GM12878 (cell line): ENCODE data around the gene KIF20B. TPM values are rescaled to one million over a fixed set of nuclear protein-coding genes. Genes with fewer than 3 reads are reported as not detected.

ENCODE experiments used
- ATAC-seq: fragments of 200-7000 bp; cut with Tn5 transposase; 3 replicates; pipeline ENCODE4 v1.9.1; 2020; ENCODE audit warnings: mild to moderate bottlenecking, moderate library complexity
- BruUV-seq: library from RNA; stranded (reverse); fragments of 400-500 nt; replicated peaks from 2 replicates; lab custom pipeline; 2021; lab: Mats Ljungman, UMichigan
- CTCF ChIA-PET: fragments of 300-600 bp; sonication (Branson Sonifier 250); formaldehyde crosslinking; extraction: SDS; loops from one replicate; lab custom pipeline; 2021; ENCODE audit warnings: inconsistent platforms; lab: Yijun Ruan, JAX
- POLR2A ChIA-PET: fragments of 350-600 bp; formaldehyde crosslinking; extraction: SDS; loops from one replicate; lab custom pipeline; 2021; ENCODE audit warnings: inconsistent platforms; lab: Charles Lee
- RAD21 ChIA-PET: fragments of 300-600 bp; sonication (Branson Sonifier 250); formaldehyde crosslinking; loops from one replicate; lab custom pipeline; 2023; ENCODE audit warnings: antibody characterized with exemption; ENCODE audit not compliant: unreplicated experiment; lab: Charles Lee
- SMC1A ChIA-PET: fragments of 300-600 bp; sonication (Branson Sonifier 250); formaldehyde crosslinking; loops from one replicate; lab custom pipeline; 2023; ENCODE audit not compliant: unreplicated experiment, uncharacterized antibody; lab: Charles Lee
- DNase-seq: peaks from one replicate; pipeline ENCODE4 v3.0.0-alpha.2; 2011; ENCODE audit warnings: low read depth, low spot score
- FAIRE-seq: peaks from 3 replicates; lab custom pipeline; 2011; peaks lifted over from hg19 to GRCh38; lab: Jason Lieb, UNC
- H2AFZ ChIP-seq: 2 replicates; pipeline ENCODE4 v1.6.0; 2011; ENCODE audit warnings: low read depth, low read length, control low read depth; ENCODE audit not compliant: control insufficient read depth
- H3K27ac ChIP-seq: 2 replicates; pipeline ENCODE4 v1.5.1; 2011; ENCODE audit warnings: control low read depth; ENCODE audit not compliant: control insufficient read depth, insufficient read depth
- H3K27me3 ChIP-seq, 2 experiments: replicated peaks in 1 of 2; 2 replicates each; pipeline versions ENCODE4 v1.6.0 to v1.6.1; 2011; ENCODE audit warnings: low read length in 1 of 2; ENCODE audit not compliant: control insufficient read depth in 2 of 2, insufficient read depth in 2 of 2
- H3K36me3 ChIP-seq, 2 experiments: 2 replicates each; pipeline ENCODE4 v1.5.1; 2011; ENCODE audit warnings: low read length in 1 of 2; ENCODE audit not compliant: control insufficient read depth in 2 of 2, insufficient read depth in 2 of 2
- H3K4me1 ChIP-seq: 2 replicates; pipeline ENCODE4 v1.6.1; 2011; ENCODE audit warnings: mild to moderate bottlenecking, low read length, moderate library complexity, mixed read lengths; ENCODE audit not compliant: control insufficient read depth, insufficient read depth
- H3K4me2 ChIP-seq: 2 replicates; pipeline ENCODE4 v1.6.0; 2011; ENCODE audit warnings: control low read depth; ENCODE audit not compliant: control insufficient read depth, insufficient read depth
- H3K4me3 ChIP-seq: fragments of 200-600 bp; sonication (generic); 2 replicates; pipeline ENCODE4 v1.5.1; 2016
- H3K79me2 ChIP-seq: 2 replicates; pipeline ENCODE4 v1.6.0; 2011; ENCODE audit warnings: low read length; ENCODE audit not compliant: control insufficient read depth, insufficient read depth
- H3K9ac ChIP-seq: 2 replicates; pipeline ENCODE4 v1.8.0; 2011; ENCODE audit warnings: low read length, control low read depth, mixed read lengths; ENCODE audit not compliant: control insufficient read depth, insufficient read depth
- H3K9me3 ChIP-seq: replicated peaks from 3 replicates; pipeline ENCODE4 v1.5.1; 2011; ENCODE audit warnings: mild to moderate bottlenecking, low read length; ENCODE audit not compliant: control insufficient read depth, insufficient read depth
- H4K20me1 ChIP-seq: 2 replicates; pipeline ENCODE4 v1.6.0; 2011; ENCODE audit not compliant: control insufficient read depth, insufficient read depth
- CREM ChIP-seq: IDR thresholded peaks from 2 replicates; pipeline ENCODE4 v1.6.1; 2014; ENCODE audit warnings: antibody characterized with exemption, low read depth
- CTCF ChIP-seq, 3 experiments: IDR thresholded peaks in 2 of 3; conservative IDR thresholded peaks in 1 of 3; 2 replicates each; pipeline ENCODE4 v1.5.1; 2011; ENCODE audit warnings: low read depth in 3 of 3, low read length in 3 of 3, mild to moderate bottlenecking in 3 of 3, control low read depth in 2 of 3, moderate library complexity in 2 of 3, inconsistent platforms in 1 of 3, mixed read lengths in 1 of 3; ENCODE audit not compliant: control insufficient read depth in 2 of 3, insufficient read depth in 1 of 3; ENCODE audit errors: extremely low read depth in 1 of 3
- E2F4 ChIP-seq: IDR thresholded peaks from 2 replicates; pipeline ENCODE4 v1.6.1; 2012; ENCODE audit warnings: low read depth, low read length, improper control_type of control experiment
- ELK1 ChIP-seq: IDR thresholded peaks from 2 replicates; pipeline ENCODE4 v1.6.1; 2012; ENCODE audit warnings: low read depth, low read length, improper control_type of control experiment
- HSF1 ChIP-seq: fragments of 150-350 bp; IDR thresholded peaks from 2 replicates; pipeline ENCODE4 v1.6.1; 2014; ENCODE audit warnings: mild to moderate bottlenecking, low read depth, low read length
- IKZF2 ChIP-seq, 2 experiments: fragments of 450-650 bp; IDR thresholded peaks; 2 replicates each; pipeline ENCODE4 v1.6.1; 2017; ENCODE audit warnings: mild to moderate bottlenecking in 2 of 2, moderate library complexity in 2 of 2
- MEF2B ChIP-seq: fragments of 450-650 bp; IDR thresholded peaks from 2 replicates; pipeline ENCODE4 v1.6.1; 2018; ENCODE audit warnings: mild to moderate bottlenecking, moderate library complexity; ENCODE audit not compliant: partially characterized antibody, poor library complexity, severe bottlenecking
- MLLT1 ChIP-seq: fragments of 450-650 bp; IDR thresholded peaks from 2 replicates; pipeline ENCODE4 v1.6.1; 2016; ENCODE audit warnings: mild to moderate bottlenecking
- MTA3 ChIP-seq: IDR thresholded peaks from 2 replicates; pipeline ENCODE4 v1.6.1; 2012; ENCODE audit warnings: low read length, inconsistent platforms, borderline replicate concordance
- NFXL1 ChIP-seq: fragments of 450-650 bp; IDR thresholded peaks from 2 replicates; pipeline ENCODE4 v1.6.1; 2017; ENCODE audit warnings: antibody characterized with exemption, mild to moderate bottlenecking, borderline replicate concordance
- RAD51 ChIP-seq: fragments of 450-650 bp; IDR thresholded peaks from 2 replicates; pipeline ENCODE4 v1.6.1; 2016; ENCODE audit warnings: moderate library complexity, mild to moderate bottlenecking, inconsistent platforms
- RUNX3 ChIP-seq: IDR thresholded peaks from 2 replicates; pipeline ENCODE4 v1.6.1; 2012; ENCODE audit warnings: low read length, inconsistent platforms
- TCF12 ChIP-seq: IDR thresholded peaks from 2 replicates; pipeline ENCODE4 v1.6.1; 2011; ENCODE audit warnings: low read depth, mild to moderate bottlenecking, low read length
- ZBED1 ChIP-seq: IDR thresholded peaks from 2 replicates; pipeline ENCODE4 v1.6.1; 2016; ENCODE audit warnings: borderline replicate concordance
- WGBS: methylation state at CpG from one replicate; pipeline ENCODE4 v1.1.6; 2016; ENCODE audit warnings: low lambda C conversion rate; ENCODE audit not compliant: insufficient replicate concordance, insufficient coverage; ENCODE audit errors: missing lambda C conversion rate; 5-methylcytosine and 5-hydroxymethylcytosine counted together
- in situ Hi-C: fragments of 300-500 bp; cut with MboI; formaldehyde crosslinking; loops from 9 replicates; pipeline ENCODE4 v1.14.3; 2018; ENCODE audit warnings: mixed read lengths
- intact Hi-C: fragments of 100-400 bp; cut with micrococcal nuclease; formaldehyde crosslinking; loops from one replicate; pipeline ENCODE4 v1.14.2; 2022; ENCODE audit not compliant: unreplicated experiment
- polyA plus RNA-seq, 11 experiments: library from polyadenylated mRNA; depleted of rRNA in 4 of 11; unstranded in 6 of 11; stranded (reverse) in 5 of 11; fragments of >200 nt; fragmentation: Nextera tagmentation in 4 of 11; fragmentation: Illumina TruSeq in 1 of 11; extraction: Ambion mirVana in 4 of 11; extraction: Trizol in 1 of 11; gene quantifications; 1 replicate in 1 of 11; 2 replicates in 10 of 11; pipeline versions ENCODE4 v1.2.1 to v1.2.3, GENCODE V29; 2011 to 2016; ENCODE audit warnings: inconsistent platforms in 2 of 11, missing spikeins in 2 of 11, low read depth in 1 of 11
- total RNA-seq, 4 experiments: library from RNA; depleted of rRNA in 3 of 4; stranded (reverse); fragments of >200 nt in 3 of 4; fragmentation: Illumina TruSeq in 1 of 4; extraction: Trizol in 1 of 4; gene quantifications; 2 replicates each; pipeline versions ENCODE4 v1.2.1 to v1.2.3, GENCODE V29; 2013 to 2021

KIF20B gene
- total and polyA plus RNA-seq, 10 of the 15 experiments (the other 5 are each of a cell fraction or from before 2014, with no cell fraction given), result 15.6 to 67.7 (median 44.3) TPM

- TF ChIP-seq ELK1, result no peak
- no peak for TF ChIP-seq CTCF (IDR thresholded peaks at IDR 0.05 in 2 of 3, conservative IDR thresholded peaks at IDR 0.05 in 1 of 3; ENCODE audit: control insufficient read depth in 2 of 3, extremely low read depth in 1 of 3, insufficient read depth in 1 of 3, low read depth in 3 of 3, low read length in 3 of 3)
These were observed 48.5 kb upstream of the KIF20B start (continued) for GRCh38 chr10:89652806-89653370.

DNA sequence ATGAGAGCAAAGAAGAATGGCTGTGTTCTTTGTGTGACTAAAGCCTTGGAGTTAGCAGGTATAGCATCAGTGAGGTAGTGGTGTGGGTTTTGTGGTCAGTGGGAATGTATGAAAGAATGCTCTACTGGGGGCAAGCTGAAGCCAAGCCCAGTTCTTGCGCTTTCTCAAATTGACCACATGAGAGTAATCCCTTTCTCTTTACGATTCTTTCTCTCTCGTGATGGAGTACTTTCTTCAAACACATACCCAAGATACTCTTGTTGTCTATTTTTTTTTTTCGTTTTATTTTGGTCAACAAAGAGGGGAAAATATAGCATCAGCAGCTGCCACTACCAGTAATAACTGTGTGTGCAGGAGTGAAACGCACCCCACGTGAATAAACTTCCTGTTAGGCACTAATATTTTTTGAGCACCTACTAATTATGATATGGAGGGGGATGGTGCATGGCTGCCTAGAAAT is 48.0 kb upstream of the KIF20B start:
- Histone ChIP-seq H4K20me1 (no peaks in the 10 kb centered on the region), H2AFZ (no peak overlapping the region), H3K9ac (peak overlapping the region; percentile 26; the same call in 1 of the 2 replicates), H3K9me3 (peaks cover 10% of the 10 kb centered on the region; the same call in 2 of the 3 replicates), H3K27ac (peak overlapping the region; percentile 30), H3K27me3 (no peaks in the 10 kb centered on the region), H3K4me2 (peak overlapping the region; percentile 65), H3K4me3 (no peak overlapping the region), H3K4me1 (peaks cover 23% of the 10 kb centered on the region), H3K79me2 (no peaks in the 10 kb centered on the region), H3K36me3 (no peaks in the 10 kb centered on the region)
- ChIA-PET SMC1A (interaction anchor here (0.7 to 4.1 kb wide), 6 partner anchors 9 to 85 kb away, joined by 3 to 21 read pairs (median 4); no protein-coding TSS in a partner anchor), POLR2A (interaction anchor here (1.1 to 3.1 kb wide), 2 partner anchors 10 to 12 kb away, joined by 3 to 13 read pairs; no protein-coding TSS in a partner anchor), CTCF (interaction anchor here (0.7 to 3.7 kb wide), 3 partner anchors 10 to 25 kb away, joined by 4 to 18 read pairs (median 9); no protein-coding TSS in a partner anchor), RAD21 (interaction anchor here (0.6 to 2.0 kb wide), 7 partner anchors 10 to 1597 kb away, joined by 3 to 15 read pairs (median 3); partner anchors contain the start of gene KIF20B)
- peak; percentile 87 for ATAC-seq
- intact Hi-C loops (loop anchor here (1.0 to 10.0 kb wide), 3 partner anchors 9 to 401 kb away; partner anchors contain the start of gene KIF20B), in situ Hi-C loops (no loop called here)
- no TSS peak for BruUV-seq
- 4% methylated on average over 6 of the region's 6 CpGs for WGBS
- peak; percentile 65 for DNase-seq
- FAIRE-seq, result no peak
- peak; percentile 93 for TF ChIP-seq ZBED1
- TF ChIP-seq HSF1, result no peak
- peak; percentile 92 to 93 for TF ChIP-seq IKZF2 (IDR thresholded peaks at IDR 0.05)
- no peak for TF ChIP-seq NFXL1
- peak; percentile 79 for TF ChIP-seq MEF2B
- peak; percentile 91 for TF ChIP-seq MLLT1
- peak; percentile 91 for TF ChIP-seq MTA3
- TF ChIP-seq E2F4, result no peak
- TF ChIP-seq RAD51, result peak; percentile 44; the same call in 1 of the 2 replicates
- TF ChIP-seq TCF12, result peak; percentile 73; the same call in 1 of the 2 replicates
- TF ChIP-seq CREM, result peak; percentile 76
- TF ChIP-seq RUNX3, result peak; percentile 99
